Measurements from ENCODE around the gene LTB4R2.
A peak's percentile ranks its signal among the peaks of the same experiment; 100 is the strongest.
"Not testable (repeated sequence)": the region's sequence is repeated elsewhere in the genome, so short reads cannot be mapped to it uniquely, and the experiment has no call there.

The LTB4R2 gene

DNA sequence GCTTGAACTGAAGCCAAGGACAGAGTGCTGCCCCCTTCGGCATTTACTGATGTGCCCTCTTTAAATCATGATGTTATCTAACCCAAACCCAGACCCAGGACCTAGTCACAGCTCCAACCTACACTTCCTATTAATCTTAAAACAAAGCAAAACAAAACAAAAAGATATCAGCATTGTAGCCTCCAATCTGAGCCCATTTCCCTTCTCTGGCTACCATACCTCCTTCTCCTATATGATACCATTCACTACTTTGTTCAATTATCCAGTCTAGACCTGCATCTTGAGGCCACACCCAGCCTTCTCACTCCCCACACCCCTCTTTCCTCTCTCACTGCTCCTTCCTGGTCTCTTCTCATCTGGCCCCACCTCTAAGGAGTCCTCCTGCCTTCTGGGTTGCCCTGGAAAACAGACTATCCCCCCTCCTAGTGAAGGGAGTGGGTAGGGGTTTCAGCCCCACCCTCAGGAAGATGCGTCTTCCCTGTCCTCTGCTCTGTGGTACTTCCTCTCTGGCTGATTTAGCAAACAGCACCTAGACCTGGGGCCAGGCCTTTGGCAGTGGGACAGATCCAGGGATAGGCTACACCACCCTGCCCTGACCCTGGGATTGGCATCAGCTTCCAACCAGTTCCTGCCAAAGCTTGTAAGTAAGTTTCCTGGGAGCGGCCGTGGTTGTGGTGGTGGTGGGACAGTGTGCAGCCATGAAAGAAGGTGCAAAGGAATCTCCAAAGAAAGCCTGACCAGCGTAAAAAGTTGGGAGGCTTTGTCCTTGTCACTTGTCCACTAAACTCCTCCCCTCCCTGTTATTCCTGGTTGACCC, 4.6 kb downstream of the LTB4R2 start:
- Mint-ChIP-seq H3K27me3 (peaks cover 5% of the 10 kb centered on the region), H3K4me1 (peaks cover 29% of the 10 kb centered on the region), H3K36me3 (no peaks in the 10 kb centered on the region), H3K9me3 (no peaks in the 10 kb centered on the region), H3K27ac (no peak overlapping the region), H3K4me3 (no peak overlapping the region)
- ATAC-seq (ENCODE audit: low read depth) (no peak), DNase-seq (ENCODE audit: low spot score in 2 of 2) (no peak)

DNA sequence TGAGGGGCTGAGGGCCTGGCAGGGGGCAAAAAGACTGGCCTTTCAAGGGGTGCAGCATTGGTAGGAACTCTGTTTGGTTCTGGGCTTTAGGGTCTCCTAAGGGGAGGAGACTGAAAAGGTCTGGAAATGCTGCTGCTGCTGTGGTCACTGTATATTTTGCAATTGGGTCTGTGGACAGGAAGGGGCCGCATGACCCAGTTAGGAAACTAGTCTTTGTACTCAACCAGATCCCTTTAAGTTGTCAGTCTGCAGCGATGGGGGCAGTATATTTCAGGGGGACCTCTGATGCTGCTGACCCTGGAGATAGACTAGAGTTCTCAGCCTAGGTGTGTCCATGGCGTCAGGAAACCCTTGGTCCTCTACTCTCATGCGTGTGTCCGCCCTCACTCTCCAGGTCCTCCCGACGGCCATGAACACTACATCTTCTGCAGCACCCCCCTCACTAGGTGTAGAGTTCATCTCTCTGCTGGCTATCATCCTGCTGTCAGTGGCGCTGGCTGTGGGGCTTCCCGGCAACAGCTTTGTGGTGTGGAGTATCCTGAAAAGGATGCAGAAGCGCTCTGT, 5.4 kb downstream of the LTB4R2 start:
- Mint-ChIP-seq H3K27me3 (peaks cover 10% of the 10 kb centered on the region), H3K27ac (no peak overlapping the region), H3K9me3 (no peaks in the 10 kb centered on the region), H3K4me1 (peaks cover 24% of the 10 kb centered on the region), H3K36me3 (no peaks in the 10 kb centered on the region), H3K4me3 (no peak overlapping the region)
- DNase-seq (ENCODE audit: low spot score in 2 of 2): no peak
- no peak for ATAC-seq (ENCODE audit: low read depth)

DNA sequence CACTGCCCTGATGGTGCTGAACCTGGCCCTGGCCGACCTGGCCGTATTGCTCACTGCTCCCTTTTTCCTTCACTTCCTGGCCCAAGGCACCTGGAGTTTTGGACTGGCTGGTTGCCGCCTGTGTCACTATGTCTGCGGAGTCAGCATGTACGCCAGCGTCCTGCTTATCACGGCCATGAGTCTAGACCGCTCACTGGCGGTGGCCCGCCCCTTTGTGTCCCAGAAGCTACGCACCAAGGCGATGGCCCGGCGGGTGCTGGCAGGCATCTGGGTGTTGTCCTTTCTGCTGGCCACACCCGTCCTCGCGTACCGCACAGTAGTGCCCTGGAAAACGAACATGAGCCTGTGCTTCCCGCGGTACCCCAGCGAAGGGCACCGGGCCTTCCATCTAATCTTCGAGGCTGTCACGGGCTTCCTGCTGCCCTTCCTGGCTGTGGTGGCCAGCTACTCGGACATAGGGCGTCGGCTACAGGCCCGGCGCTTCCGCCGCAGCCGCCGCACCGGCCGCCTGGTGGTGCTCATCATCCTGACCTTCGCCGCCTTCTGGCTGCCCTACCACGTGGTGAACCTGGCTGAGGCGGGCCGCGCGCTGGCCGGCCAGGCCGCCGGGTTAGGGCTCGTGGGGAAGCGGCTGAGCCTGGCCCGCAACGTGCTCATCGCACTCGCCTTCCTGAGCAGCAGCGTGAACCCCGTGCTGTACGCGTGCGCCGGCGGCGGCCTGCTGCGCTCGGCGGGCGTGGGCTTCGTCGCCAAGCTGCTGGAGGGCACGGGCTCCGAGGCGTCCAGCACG, 6.1 kb downstream of the LTB4R2 start:
- Mint-ChIP-seq H3K27ac (no peak overlapping the region), H3K4me1 (peaks cover 22% of the 10 kb centered on the region), H3K9me3 (no peaks in the 10 kb centered on the region), H3K27me3 (peaks cover 12% of the 10 kb centered on the region), H3K36me3 (no peaks in the 10 kb centered on the region), H3K4me3 (no peak overlapping the region)
- no peak for DNase-seq (ENCODE audit: low spot score in 2 of 2)
- no peak for ATAC-seq (ENCODE audit: low read depth)

DNA sequence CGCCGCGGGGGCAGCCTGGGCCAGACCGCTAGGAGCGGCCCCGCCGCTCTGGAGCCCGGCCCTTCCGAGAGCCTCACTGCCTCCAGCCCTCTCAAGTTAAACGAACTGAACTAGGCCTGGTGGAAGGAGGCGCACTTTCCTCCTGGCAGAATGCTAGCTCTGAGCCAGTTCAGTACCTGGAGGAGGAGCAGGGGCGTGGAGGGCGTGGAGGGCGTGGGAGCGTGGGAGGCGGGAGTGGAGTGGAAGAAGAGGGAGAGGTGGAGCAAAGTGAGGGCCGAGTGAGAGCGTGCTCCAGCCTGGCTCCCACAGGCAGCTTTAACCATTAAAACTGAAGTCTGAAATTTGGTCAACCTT, 6.6 kb downstream of the LTB4R2 start:
- no peak for ATAC-seq (ENCODE audit: low read depth)
- Mint-ChIP-seq H3K36me3 (no peaks in the 10 kb centered on the region), H3K4me3 (no peak overlapping the region), H3K27me3 (peaks cover 13% of the 10 kb centered on the region), H3K9me3 (no peaks in the 10 kb centered on the region), H3K27ac (no peak overlapping the region), H3K4me1 (peaks cover 22% of the 10 kb centered on the region)
- no peak for DNase-seq (ENCODE audit: low spot score in 2 of 2)

DNA sequence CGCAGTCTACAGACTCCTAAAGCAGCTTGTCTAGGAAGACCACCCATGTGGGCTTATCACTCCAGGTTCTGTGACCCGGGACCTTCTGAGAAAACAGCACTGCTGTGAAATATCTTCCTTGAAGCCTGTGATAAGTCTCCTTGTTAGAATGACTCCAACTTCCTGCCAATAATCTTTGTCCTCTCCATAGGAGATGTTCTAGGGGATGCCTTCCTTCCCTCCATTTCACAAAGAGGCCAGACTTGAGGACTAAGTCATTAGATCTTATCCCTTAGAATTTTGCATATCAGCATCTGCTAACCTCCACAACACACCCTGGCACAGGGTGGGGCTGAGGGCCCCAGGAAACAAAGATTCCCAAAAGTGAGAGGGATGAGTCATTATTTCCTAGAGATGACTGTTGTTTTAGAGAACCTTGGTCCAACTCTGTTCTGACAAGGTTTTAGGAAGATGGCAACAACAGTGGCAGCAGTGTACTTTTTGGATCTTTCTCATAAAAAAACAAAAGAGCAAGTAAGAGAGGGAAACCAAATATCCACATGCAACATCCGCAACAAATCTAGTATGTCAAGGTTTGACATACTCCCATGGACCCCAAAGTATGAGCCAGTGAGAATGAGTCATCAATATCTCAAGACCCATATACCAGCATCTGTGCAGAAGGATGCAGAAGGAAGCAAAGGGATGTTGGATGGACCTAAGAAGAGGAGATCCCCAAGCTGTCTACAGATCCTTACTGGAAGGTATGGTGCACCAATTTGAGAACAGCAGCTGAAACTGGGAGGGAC, 7.4 kb downstream of the LTB4R2 start:
- no peak overlapping the region for H3K27ac Mint-ChIP-seq
- ATAC-seq (ENCODE audit: low read depth): no peak
- no peaks in the 10 kb centered on the region for H3K36me3 Mint-ChIP-seq

DNA sequence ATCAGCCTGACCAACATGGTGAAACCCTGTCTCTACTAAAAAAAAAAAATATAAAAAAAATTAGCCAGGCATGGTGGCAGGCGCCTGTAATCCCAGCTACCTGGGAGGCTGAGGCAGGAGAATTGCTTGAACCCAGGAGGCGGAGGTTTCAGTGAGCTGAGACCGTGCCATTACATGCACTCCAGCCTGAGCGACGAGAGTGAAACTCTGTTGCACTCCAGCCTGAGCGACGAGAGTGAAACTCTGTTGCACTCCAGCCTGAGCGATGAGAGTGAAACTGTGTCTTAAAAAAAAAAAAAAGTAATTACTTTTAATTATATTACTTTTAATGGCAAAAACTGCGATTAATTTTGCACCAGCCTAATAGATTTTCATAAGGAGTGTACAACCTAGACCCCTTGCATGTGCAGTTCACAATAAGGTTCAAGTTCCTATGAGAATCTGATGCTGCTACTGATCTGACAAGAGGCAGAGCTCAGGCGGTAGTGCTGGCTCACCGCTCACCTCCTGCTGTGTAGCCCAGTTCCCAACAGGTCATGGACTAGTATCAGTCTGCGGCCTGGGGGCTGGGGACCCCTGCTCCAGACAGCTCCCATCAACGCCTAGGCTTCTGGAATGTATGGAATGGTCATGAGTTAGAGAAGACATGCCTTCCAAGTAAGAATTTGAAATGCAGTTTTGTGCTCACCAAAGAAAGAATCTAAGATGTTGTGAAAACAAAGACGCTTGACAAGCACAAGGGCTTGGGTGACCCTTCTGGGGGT, 11.5 kb downstream of the LTB4R2 start:
- H3K36me3 Mint-ChIP-seq: no peaks in the 10 kb centered on the region
- ATAC-seq (ENCODE audit: low read depth) (no peak), DNase-seq (ENCODE audit: low spot score in 2 of 2) (no peak)
- peaks cover 25% of the 10 kb centered on the region for H3K27me3 Mint-ChIP-seq
- H3K4me1 Mint-ChIP-seq: no peaks in the 10 kb centered on the region
- H3K9me3 Mint-ChIP-seq: no peaks in the 10 kb centered on the region
- H3K27ac Mint-ChIP-seq: no peak overlapping the region
- H3K4me3 Mint-ChIP-seq: no peak overlapping the region

More for the DNA sequence above, 7.4 kb downstream of the LTB4R2 start:
- Mint-ChIP-seq H3K27me3 (peaks cover 16% of the 10 kb centered on the region), H3K4me3 (no peak overlapping the region), H3K4me1 (peaks cover 16% of the 10 kb centered on the region), H3K9me3 (no peaks in the 10 kb centered on the region)
- no peak for DNase-seq (ENCODE audit: low spot score in 2 of 2)

DNA sequence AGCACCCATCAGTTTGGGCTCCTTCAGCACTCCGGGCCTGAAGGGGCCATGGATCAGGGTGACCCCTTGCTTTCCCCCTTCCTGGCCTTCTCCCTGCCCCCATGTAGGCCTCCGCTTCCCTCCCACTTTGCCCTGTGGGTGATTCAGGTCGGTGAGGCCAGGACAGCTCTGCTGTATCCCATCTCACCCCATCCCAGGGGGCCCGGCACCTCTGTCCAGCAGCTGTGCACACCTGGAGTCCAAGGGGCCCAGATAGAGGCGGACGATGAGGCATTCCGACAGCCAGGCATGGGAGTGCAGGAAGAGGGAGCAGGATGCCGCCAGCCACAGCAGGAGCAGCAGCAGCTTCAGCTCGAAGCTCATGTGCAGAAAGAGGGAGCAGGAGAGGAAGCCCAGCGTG, 12.7 kb downstream of the LTB4R2 start:
- no peaks in the 10 kb centered on the region for H3K9me3 Mint-ChIP-seq
- ATAC-seq (ENCODE audit: low read depth) (no peak), DNase-seq (ENCODE audit: low spot score in 2 of 2) (no peak)
- H3K36me3 Mint-ChIP-seq: no peaks in the 10 kb centered on the region
- peaks cover 25% of the 10 kb centered on the region for H3K27me3 Mint-ChIP-seq
- H3K4me3 Mint-ChIP-seq: no peak overlapping the region
- peaks cover 5% of the 10 kb centered on the region for H3K4me1 Mint-ChIP-seq
- H3K27ac Mint-ChIP-seq: no peak overlapping the region

DNA sequence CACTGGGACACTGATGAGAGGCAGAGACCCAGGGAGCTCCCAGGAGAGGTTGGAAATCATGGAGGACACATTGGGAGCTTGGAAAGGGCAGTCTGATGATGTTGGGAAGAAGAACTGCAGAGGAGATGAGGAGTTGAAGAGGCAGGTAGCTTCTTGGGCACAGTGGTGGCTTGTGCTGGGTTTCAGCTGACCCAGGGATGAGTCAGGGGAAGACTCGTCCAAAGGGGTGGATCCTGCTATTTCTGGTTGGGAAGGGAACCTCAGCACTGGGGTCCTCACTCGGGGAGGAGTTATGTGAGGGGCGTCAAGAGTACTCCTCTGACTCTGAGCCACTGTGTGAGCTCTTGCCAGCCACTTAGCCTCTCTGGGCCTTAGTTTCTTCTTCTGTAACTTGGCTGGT, 13.4 kb downstream of the LTB4R2 start:
- no peak overlapping the region for H3K4me3 Mint-ChIP-seq
- peaks cover 25% of the 10 kb centered on the region for H3K27me3 Mint-ChIP-seq
- DNase-seq (ENCODE audit: low spot score in 2 of 2) (no peak), ATAC-seq (ENCODE audit: low read depth) (no peak)
- H3K27ac Mint-ChIP-seq: peak overlapping the region; percentile 23
- H3K4me1 Mint-ChIP-seq: peaks cover 5% of the 10 kb centered on the region
- H3K9me3 Mint-ChIP-seq: no peaks in the 10 kb centered on the region
- H3K36me3 Mint-ChIP-seq: no peaks in the 10 kb centered on the region

DNA sequence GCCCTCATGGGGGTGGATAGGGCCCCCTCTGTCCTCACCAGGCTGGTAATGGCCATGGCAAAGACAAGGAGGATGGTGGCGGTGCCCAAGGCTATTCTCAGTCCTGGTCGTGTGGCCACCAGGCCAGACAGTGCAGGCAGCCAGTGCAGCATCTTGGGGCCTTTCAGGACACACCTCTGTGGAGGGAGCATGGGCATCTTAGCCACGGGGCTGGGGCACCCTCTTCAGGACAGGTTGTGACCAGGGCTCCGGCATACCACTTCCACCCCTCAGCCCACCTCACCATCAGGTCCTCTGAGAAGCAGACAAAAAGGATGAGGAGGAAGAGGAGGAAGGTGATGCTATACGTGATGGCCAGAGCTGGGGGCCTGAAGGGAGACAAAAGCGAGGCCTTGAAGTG, 14.1 kb downstream of the LTB4R2 start:
- Mint-ChIP-seq H3K9me3 (no peaks in the 10 kb centered on the region), H3K27ac (no peak overlapping the region), H3K27me3 (peaks cover 23% of the 10 kb centered on the region), H3K4me3 (no peak overlapping the region), H3K4me1 (peaks cover 10% of the 10 kb centered on the region), H3K36me3 (no peaks in the 10 kb centered on the region)
- ATAC-seq (ENCODE audit: low read depth) (no peak), DNase-seq (ENCODE audit: low spot score in 2 of 2) (no peak)

DNA sequence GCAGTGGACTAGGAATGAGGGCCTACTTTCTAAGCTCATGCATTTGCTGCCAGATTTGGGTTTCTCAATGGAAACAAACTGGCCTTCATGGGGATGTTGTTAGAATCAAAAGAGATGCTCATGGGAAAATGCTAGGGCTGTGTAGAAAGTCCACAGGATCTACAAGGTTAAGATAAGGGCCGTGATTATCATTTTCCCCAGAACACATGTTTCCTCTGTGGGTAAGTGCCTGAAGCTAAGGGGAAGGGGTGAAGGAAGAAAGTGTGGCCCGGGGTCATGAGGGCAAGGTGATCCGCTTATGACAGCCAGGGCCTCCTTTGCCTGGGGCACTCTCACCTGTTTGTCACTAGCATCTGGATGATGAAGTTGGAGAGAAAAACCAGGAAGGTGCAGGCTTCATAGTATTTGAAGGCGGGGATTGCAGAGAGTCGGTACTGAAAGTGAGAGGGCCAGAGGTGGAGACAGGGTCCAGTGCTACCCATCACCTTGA, 15.1 kb downstream of the LTB4R2 start:
- no peaks in the 10 kb centered on the region for H3K36me3 Mint-ChIP-seq
- no peak for DNase-seq (ENCODE audit: low spot score in 2 of 2)
- H3K27ac Mint-ChIP-seq: no peak overlapping the region
- H3K27me3 Mint-ChIP-seq: peaks cover 17% of the 10 kb centered on the region
- H3K9me3 Mint-ChIP-seq: no peaks in the 10 kb centered on the region
- H3K4me3 Mint-ChIP-seq: no peak overlapping the region
- ATAC-seq (ENCODE audit: low read depth): no peak
- H3K4me1 Mint-ChIP-seq: peaks cover 10% of the 10 kb centered on the region

DNA sequence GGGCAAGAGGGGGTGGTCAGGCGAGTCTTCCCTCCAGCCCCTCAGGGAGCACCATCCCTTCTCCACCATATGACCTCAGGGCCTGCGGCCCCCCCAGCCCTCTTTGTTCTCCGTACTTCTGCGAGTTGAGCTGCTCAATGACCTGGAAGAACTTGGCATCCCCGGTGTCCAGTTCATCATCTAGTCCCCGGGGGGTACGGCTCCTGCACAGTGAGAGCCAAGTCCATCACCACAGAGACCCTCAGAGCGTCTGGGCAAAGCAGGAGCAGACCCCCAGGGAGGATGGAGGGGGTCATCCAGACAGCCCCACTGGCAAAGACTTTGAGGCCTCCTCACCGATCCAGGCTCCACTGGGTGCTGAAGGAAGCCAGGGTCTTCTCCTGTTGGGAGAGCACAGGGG, 16.0 kb downstream of the LTB4R2 start:
- no peaks in the 10 kb centered on the region for H3K9me3 Mint-ChIP-seq
- ATAC-seq (ENCODE audit: low read depth): no peak

DNA sequence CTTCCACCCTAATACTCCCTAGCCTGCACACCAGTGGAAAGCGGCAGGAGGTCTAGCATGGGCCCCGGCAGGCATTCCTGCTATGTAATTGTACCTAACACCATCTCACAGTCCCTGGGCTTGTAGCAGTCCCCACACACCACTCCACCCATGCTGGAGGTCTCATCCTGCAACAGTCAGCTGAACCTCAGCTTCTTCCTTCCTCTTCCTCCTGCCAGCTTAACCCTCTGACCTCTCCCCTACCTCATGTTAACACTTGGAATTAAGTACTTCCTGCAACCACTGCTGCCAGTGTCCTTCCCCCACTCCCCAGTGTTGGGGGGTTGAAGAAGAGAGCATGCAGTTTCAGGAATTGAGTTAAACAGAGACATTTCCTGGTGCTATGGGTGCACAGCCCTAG, 17.4 kb downstream of the LTB4R2 start:
- no peak overlapping the region for H3K4me3 Mint-ChIP-seq
- DNase-seq (ENCODE audit: low spot score in 2 of 2): no peak
- no peaks in the 10 kb centered on the region for H3K9me3 Mint-ChIP-seq
- ATAC-seq (ENCODE audit: low read depth): no peak
- H3K36me3 Mint-ChIP-seq: no peaks in the 10 kb centered on the region
- peaks cover 14% of the 10 kb centered on the region for H3K4me1 Mint-ChIP-seq
- H3K27me3 Mint-ChIP-seq: peaks cover 11% of the 10 kb centered on the region
- peak overlapping the region; percentile 17 for H3K27ac Mint-ChIP-seq

More for the DNA sequence above, 16.0 kb downstream of the LTB4R2 start:
- DNase-seq (ENCODE audit: low spot score in 2 of 2): no peak
- Mint-ChIP-seq H3K4me3 (no peak overlapping the region), H3K27ac (no peak overlapping the region), H3K36me3 (no peaks in the 10 kb centered on the region), H3K4me1 (peaks cover 10% of the 10 kb centered on the region), H3K27me3 (peaks cover 13% of the 10 kb centered on the region)

DNA sequence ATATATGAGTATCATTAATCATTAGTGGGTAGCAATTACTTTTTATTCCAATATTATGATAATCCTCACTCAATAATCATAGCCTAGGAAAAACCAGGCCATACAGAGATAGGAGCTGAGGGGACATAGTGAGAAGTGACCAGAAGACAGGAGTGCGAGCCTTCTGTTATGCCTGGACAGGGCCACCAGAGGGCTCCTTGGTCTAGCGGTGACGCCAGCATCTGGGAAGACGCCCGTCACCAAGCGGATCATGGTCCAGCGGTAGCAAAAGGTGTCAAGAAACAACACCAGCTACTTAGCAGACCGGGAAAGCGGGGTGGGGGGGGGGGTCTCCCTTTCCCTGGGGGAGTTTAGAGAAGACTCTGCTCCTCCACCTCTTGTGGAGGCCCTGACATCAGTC, 18.0 kb downstream of the LTB4R2 start:
- H3K27ac Mint-ChIP-seq; DNase-seq (ENCODE audit: low spot score in 2 of 2); ATAC-seq (ENCODE audit: low read depth); H3K4me3 Mint-ChIP-seq; H3K9me3 Mint-ChIP-seq; H3K36me3 Mint-ChIP-seq: not testable (repeated sequence)
- peaks cover 13% of the 10 kb centered on the region for H3K27me3 Mint-ChIP-seq
- H3K4me1 Mint-ChIP-seq: peaks cover 17% of the 10 kb centered on the region
